Suprapubic skin (tissue), 4 donors: ENCODE data around the gene OXER1. TPM values are rescaled to one million over a fixed set of nuclear protein-coding genes. Genes with fewer than 3 reads are reported as not detected.

Experiments
- DNase-seq, 2 donors: peaks; one replicate each; pipeline ENCODE4 v3.0.0-alpha.2; 2019; ENCODE audit warnings: low spot score in 2 of 2
- H3K27ac ChIP-seq: fragments of 200-600 bp; sonication (generic); one replicate; pipeline ENCODE4 v1.5.1; 2019
- H3K27me3 ChIP-seq: fragments of 200-600 bp; sonication (generic); one replicate; pipeline ENCODE4 v1.5.1; 2019
- H3K36me3 ChIP-seq: fragments of 200-600 bp; sonication (generic); one replicate; pipeline ENCODE4 v1.5.1; 2019
- H3K4me1 ChIP-seq: fragments of 200-600 bp; sonication (generic); one replicate; pipeline ENCODE4 v1.5.1; 2019
- H3K4me3 ChIP-seq: fragments of 200-600 bp; sonication (generic); one replicate; pipeline ENCODE4 v1.5.1; 2019; ENCODE audit warnings: mild to moderate bottlenecking
- H3K9me3 ChIP-seq: fragments of 200-600 bp; sonication (generic); one replicate; pipeline ENCODE4 v1.5.1; 2019
- CTCF ChIP-seq, 2 donors: fragments of 200-600 bp in 1 of 2; fragments of 450-650 bp in 1 of 2; sonication (generic) in 1 of 2; IDR thresholded peaks; one replicate each; pipeline ENCODE4 v1.5.1; 2016 to 2019; ENCODE audit warnings: antibody characterized with exemption in 2 of 2, mild to moderate bottlenecking in 1 of 2, moderate library complexity in 1 of 2
- EP300 ChIP-seq: sonication (generic); formaldehyde crosslinking; IDR thresholded peaks from one replicate; pipeline ENCODE4 v1.6.1; 2017; ENCODE audit warnings: antibody characterized with exemption
- POLR2A ChIP-seq, 2 donors: fragments of 450-650 bp; IDR thresholded peaks; one replicate each; pipeline ENCODE4 v1.6.1; 2017; ENCODE audit warnings: antibody characterized with exemption in 2 of 2, mild to moderate bottlenecking in 2 of 2, moderate library complexity in 2 of 2
- POLR2AphosphoS5 ChIP-seq, 3 donors: sonication (generic); formaldehyde crosslinking; IDR thresholded peaks; one replicate each; pipeline ENCODE4 v1.6.1; 2017; ENCODE audit warnings: antibody characterized with exemption in 3 of 3
- WGBS: methylation state at CpG from one replicate; pipeline ENCODE4 v1.1.5; 2018; 5-methylcytosine and 5-hydroxymethylcytosine counted together
- total RNA-seq, 4 donors: library from RNA; depleted of rRNA; stranded (reverse); fragments of >200 nt; gene quantifications; one replicate each; pipeline ENCODE4 v1.1.0, GENCODE V29; 2016

Gene OXER1
- total RNA-seq, 4 donors from 2014 or later = 0.76 to 3.9 (median 2.1) TPM

- no peak overlapping the region for H3K4me3 ChIP-seq
- H3K36me3 ChIP-seq = no peaks in the 10 kb centered on the region
- peaks cover 17% of the 10 kb centered on the region for H3K4me1 ChIP-seq
- no peak overlapping the region for H3K27ac ChIP-seq
- no peaks in the 10 kb centered on the region for H3K9me3 ChIP-seq
- TF ChIP-seq EP300 (no peak), POLR2AphosphoS5 (IDR thresholded peaks at IDR 0.05) (no peak), POLR2A (IDR thresholded peaks at IDR 0.05) (no peak), CTCF (IDR thresholded peaks at IDR 0.05) (no peak)
- no peak for DNase-seq
- WGBS = 71% methylated on average over 3 of the region's 3 CpGs
- no peaks in the 10 kb centered on the region for H3K27me3 ChIP-seq
Observed at GRCh38 chr2:42804338-42804737, 40.4 kb upstream of the OXER1 start.

DNA sequence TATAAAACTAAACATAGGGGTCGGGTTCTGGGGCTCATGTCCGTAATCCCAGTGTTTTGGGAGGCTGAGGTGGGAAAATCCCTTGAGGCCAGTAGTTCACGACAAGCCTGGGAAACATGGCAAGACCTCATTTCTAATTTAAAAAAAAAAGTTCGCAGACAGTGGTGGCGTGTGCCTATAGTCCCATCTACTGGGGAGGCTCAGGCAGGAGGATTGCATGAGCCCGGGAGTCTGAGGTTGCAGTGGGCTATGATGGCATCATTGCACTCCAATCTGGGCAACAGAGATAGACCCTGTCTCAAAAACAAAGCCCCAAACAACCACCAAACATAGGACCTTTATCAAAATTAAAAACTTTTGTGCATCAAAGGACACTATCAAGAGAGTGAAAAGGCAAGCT is 38.2 kb upstream of the OXER1 start:
- H3K27ac ChIP-seq = no peak overlapping the region
- no peaks in the 10 kb centered on the region for H3K9me3 ChIP-seq
- no peaks in the 10 kb centered on the region for H3K36me3 ChIP-seq
- no peak overlapping the region for H3K4me3 ChIP-seq
- DNase-seq = no peak
- TF ChIP-seq POLR2A (IDR thresholded peaks at IDR 0.05) (no peak), CTCF (IDR thresholded peaks at IDR 0.05) (no peak), POLR2AphosphoS5 (IDR thresholded peaks at IDR 0.05) (no peak), EP300 (no peak)
- peaks cover 8% of the 10 kb centered on the region for H3K4me1 ChIP-seq
- H3K27me3 ChIP-seq = no peaks in the 10 kb centered on the region
- WGBS = 89% methylated on average over 6 of the region's 6 CpGs

- TF ChIP-seq POLR2A (IDR thresholded peaks at IDR 0.05) = no peak
- no peak for TF ChIP-seq CTCF (IDR thresholded peaks at IDR 0.05)
- no peak for TF ChIP-seq POLR2AphosphoS5 (IDR thresholded peaks at IDR 0.05)
- no peak for TF ChIP-seq EP300
- WGBS = 28% methylated on average over 4 of the region's 4 CpGs
- Histone ChIP-seq H3K36me3 (no peaks in the 10 kb centered on the region), H3K27ac (no peak overlapping the region), H3K4me3 (no peak overlapping the region), H3K27me3 (no peaks in the 10 kb centered on the region), H3K4me1 (peaks cover 8% of the 10 kb centered on the region), H3K9me3 (no peaks in the 10 kb centered on the region)
- DNase-seq = no peak
Observed at GRCh38 chr2:42801381-42801780, 37.4 kb upstream of the OXER1 start.

- TF ChIP-seq CTCF (IDR thresholded peaks at IDR 0.05) (no peak), EP300 (no peak)
- H3K27me3 ChIP-seq = no peaks in the 10 kb centered on the region
- peaks cover 9% of the 10 kb centered on the region for H3K4me1 ChIP-seq
- no peak overlapping the region for H3K4me3 ChIP-seq
- H3K36me3 ChIP-seq = no peaks in the 10 kb centered on the region
- no peaks in the 10 kb centered on the region for H3K9me3 ChIP-seq
- no peak overlapping the region for H3K27ac ChIP-seq
- WGBS = 60% methylated on average over 2 of the region's 2 CpGs
- DNase-seq = no peak
Observed at GRCh38 chr2:42800981-42801380, 37.0 kb upstream of the OXER1 start.

GRCh38 chr2:42800461-42800962 is 36.6 kb upstream of the OXER1 start:
- WGBS = 87% methylated on average over 4 of the region's 4 CpGs
- no peak for TF ChIP-seq CTCF (IDR thresholded peaks at IDR 0.05)
- no peak for TF ChIP-seq EP300
- no peak for TF ChIP-seq POLR2A (IDR thresholded peaks at IDR 0.05)
- no peak for TF ChIP-seq POLR2AphosphoS5 (IDR thresholded peaks at IDR 0.05)
- no peak overlapping the region for H3K4me3 ChIP-seq
- no peak overlapping the region for H3K27ac ChIP-seq
- H3K4me1 ChIP-seq = peaks cover 12% of the 10 kb centered on the region
- no peaks in the 10 kb centered on the region for H3K27me3 ChIP-seq
- no peak for DNase-seq
- no peaks in the 10 kb centered on the region for H3K9me3 ChIP-seq
- no peaks in the 10 kb centered on the region for H3K36me3 ChIP-seq
